Neuronal stem cell (in vitro differentiated cells): ENCODE measurements around the gene MYDGF.

Source experiments
- DNase-seq: peaks from one replicate; pipeline ENCODE4 v3.0.0-alpha.2; 2013; ENCODE audit warnings: low spot score
- H2AFZ ChIP-seq: one replicate; pipeline ENCODE4 v1.6.1; 2013; ENCODE audit warnings: mild to moderate bottlenecking, low read length, inconsistent platforms
- H2AK5ac ChIP-seq: 2 replicates; pipeline ENCODE4 v1.6.1; 2013; ENCODE audit warnings: low read depth, mild to moderate bottlenecking, inconsistent platforms, low read length, moderate library complexity, mixed read lengths
- H2BK120ac ChIP-seq: 2 replicates; pipeline ENCODE4 v1.6.1; 2013; ENCODE audit warnings: low read depth, mild to moderate bottlenecking, inconsistent platforms, low read length, moderate library complexity, mixed read lengths
- H2BK12ac ChIP-seq: one replicate; pipeline ENCODE4 v1.6.1; 2013; ENCODE audit warnings: low read length, inconsistent platforms
- H2BK15ac ChIP-seq: 2 replicates; pipeline ENCODE4 v1.6.1; 2013; ENCODE audit warnings: mild to moderate bottlenecking, low read length, inconsistent platforms, mixed read lengths
- H2BK5ac ChIP-seq: one replicate; pipeline ENCODE4 v1.6.1; 2013; ENCODE audit warnings: inconsistent platforms, mild to moderate bottlenecking, low read length, moderate library complexity
- H3K14ac ChIP-seq: one replicate; pipeline ENCODE4 v1.6.1; 2013; ENCODE audit warnings: low read length, inconsistent platforms
- H3K18ac ChIP-seq: 2 replicates; pipeline ENCODE4 v1.6.1; 2013; ENCODE audit warnings: low read length, inconsistent platforms
- H3K23ac ChIP-seq: 2 replicates; pipeline ENCODE4 v1.6.1; 2013; ENCODE audit warnings: low read depth, mild to moderate bottlenecking, mixed read lengths, low read length, inconsistent platforms; ENCODE audit not compliant: poor library complexity
- H3K27ac ChIP-seq: replicated peaks from 3 replicates; pipeline ENCODE4 v1.5.1; 2013; ENCODE audit warnings: low read length, inconsistent platforms
- H3K27me3 ChIP-seq, 3 experiments: 2 replicates each; pipeline ENCODE4 v1.6.1; 2013; ENCODE audit warnings: low read length in 3 of 3, mild to moderate bottlenecking in 2 of 3, inconsistent platforms in 1 of 3, low read depth in 1 of 3, mixed read lengths in 1 of 3, moderate library complexity in 1 of 3; ENCODE audit not compliant: control insufficient read depth in 3 of 3, insufficient read depth in 3 of 3
- H3K36me3 ChIP-seq, 2 donors: replicated peaks in 1 of 2; 2 replicates each; pipeline ENCODE4 v1.6.1; 2013; ENCODE audit warnings: low read length in 2 of 2; ENCODE audit not compliant: control insufficient read depth in 2 of 2, insufficient read depth in 2 of 2
- H3K4ac ChIP-seq: 2 replicates; pipeline ENCODE4 v1.6.1; 2013; ENCODE audit warnings: inconsistent platforms, mild to moderate bottlenecking, low read length, moderate library complexity
- H3K4me1 ChIP-seq, 2 donors: 1 replicate in 1 of 2; 2 replicates in 1 of 2; pipeline ENCODE4 v1.6.1; 2013; ENCODE audit warnings: low read length in 2 of 2, low read depth in 1 of 2; ENCODE audit not compliant: control insufficient read depth in 2 of 2, insufficient read depth in 1 of 2
- H3K4me2 ChIP-seq: one replicate; pipeline ENCODE4 v1.6.1; 2013; ENCODE audit warnings: mild to moderate bottlenecking, low read length, inconsistent platforms; ENCODE audit not compliant: insufficient read depth, poor library complexity, severe bottlenecking
- H3K4me3 ChIP-seq, 2 donors: 2 replicates each; pipeline ENCODE4 v1.5.1; 2013; ENCODE audit warnings: low read length in 2 of 2, mild to moderate bottlenecking in 2 of 2, inconsistent platforms in 1 of 2, moderate library complexity in 1 of 2
- H3K79me1 ChIP-seq: one replicate; pipeline ENCODE4 v1.6.1; 2013; ENCODE audit warnings: low read depth, mild to moderate bottlenecking, inconsistent platforms, low read length, moderate library complexity
- H3K9ac ChIP-seq: one replicate; pipeline ENCODE4 v1.6.1; 2013; ENCODE audit warnings: mild to moderate bottlenecking, low read depth, low read length, inconsistent platforms; ENCODE audit not compliant: poor library complexity
- H3K9me3 ChIP-seq, 2 donors: replicated peaks in 1 of 2; 2 replicates each; pipeline versions ENCODE3 to v1.6.1; 2013; ENCODE audit warnings: low read length in 2 of 2, mild to moderate bottlenecking in 2 of 2, inconsistent platforms in 1 of 2, low read depth in 1 of 2, mixed read lengths in 1 of 2, moderate library complexity in 1 of 2; ENCODE audit not compliant: control insufficient read depth in 2 of 2, insufficient read depth in 1 of 2
- H4K8ac ChIP-seq: one replicate; pipeline ENCODE4 v1.6.1; 2013; ENCODE audit warnings: low read depth, mild to moderate bottlenecking, inconsistent platforms, low read length, moderate library complexity
- H4K91ac ChIP-seq: one replicate; pipeline ENCODE4 v1.6.1; 2013; ENCODE audit warnings: low read length, low read depth, mild to moderate bottlenecking, inconsistent platforms; ENCODE audit not compliant: poor library complexity
- WGBS, 2 donors: extraction: QIAGEN DNeasy Blood & Tissue Kit; methylation state at CpG; one replicate each; pipeline ENCODE4 v1.1.7; 2013; ENCODE audit warnings: missing lambda C conversion rate in 2 of 2, mixed read lengths in 1 of 2; ENCODE audit not compliant: insufficient read length in 2 of 2, insufficient replicate concordance in 1 of 2; ENCODE audit errors: extremely low coverage in 2 of 2; 5-methylcytosine and 5-hydroxymethylcytosine counted together

The MYDGF gene

GRCh38 chr19:4687396-4687795 is 17.3 kb upstream of the MYDGF start:
- no peak overlapping the region for H3K14ac ChIP-seq

GRCh38 chr19:4686700-4687099 is 16.6 kb upstream of the MYDGF start:
- H4K91ac ChIP-seq, result no peak overlapping the region
- no peak overlapping the region for H3K4me3 ChIP-seq
- no peak overlapping the region for H3K18ac ChIP-seq
- H3K79me1 ChIP-seq, result peaks cover 4% of the 10 kb centered on the region
- no peak overlapping the region for H3K4me2 ChIP-seq
- H2AK5ac ChIP-seq, result no peak overlapping the region
- no peak overlapping the region for H3K27ac ChIP-seq
- no peak overlapping the region for H3K23ac ChIP-seq
- H2BK15ac ChIP-seq, result no peak overlapping the region
- WGBS, 2 donors, result no CpG with 5 or more reads among the region's 10 CpGs
- no peaks in the 10 kb centered on the region for H3K9me3 ChIP-seq
- no peak overlapping the region for H2BK5ac ChIP-seq
- no peak for DNase-seq
- H3K36me3 ChIP-seq, result peaks cover 31 to 77% of the 10 kb centered on the region in 2 donors
- no peak overlapping the region for H4K8ac ChIP-seq
- H3K4ac ChIP-seq, result no peak overlapping the region
- no peak overlapping the region for H2AFZ ChIP-seq
- H3K4me1 ChIP-seq, result no peaks in the 10 kb centered on the region
- no peaks in the 10 kb centered on the region for H3K27me3 ChIP-seq
- H3K14ac ChIP-seq, result peak overlapping the region; percentile 63
- H2BK120ac ChIP-seq, result no peak overlapping the region
- H2BK12ac ChIP-seq, result peak overlapping the region; percentile 66
- H3K9ac ChIP-seq, result no peak overlapping the region

More at GRCh38 chr19:4687396-4687795, 17.3 kb upstream of the MYDGF start:
- H2BK120ac ChIP-seq, result no peak overlapping the region
- no peak overlapping the region for H3K4me2 ChIP-seq
- H2AFZ ChIP-seq, result no peak overlapping the region
- H3K4ac ChIP-seq, result no peak overlapping the region
- H3K27me3 ChIP-seq, result no peaks in the 10 kb centered on the region
- no peak overlapping the region for H2BK15ac ChIP-seq
- no peak overlapping the region for H3K27ac ChIP-seq
- H3K9ac ChIP-seq, result no peak overlapping the region
- no peaks in the 10 kb centered on the region for H3K9me3 ChIP-seq
- H3K23ac ChIP-seq, result no peak overlapping the region
- no peak overlapping the region for H2BK12ac ChIP-seq
- DNase-seq, result no peak
- H3K4me1 ChIP-seq, result no peaks in the 10 kb centered on the region
- peaks cover 4% of the 10 kb centered on the region for H3K79me1 ChIP-seq
- WGBS, 2 donors, result no CpG with 5 or more reads among the region's 11 CpGs
- peaks cover 36 to 79% of the 10 kb centered on the region in 2 donors for H3K36me3 ChIP-seq
- H3K4me3 ChIP-seq, result no peak overlapping the region
- no peak overlapping the region for H3K18ac ChIP-seq
- H4K8ac ChIP-seq, result no peak overlapping the region
- H2AK5ac ChIP-seq, result no peak overlapping the region
- H2BK5ac ChIP-seq, result no peak overlapping the region
- H4K91ac ChIP-seq, result no peak overlapping the region

DNA sequence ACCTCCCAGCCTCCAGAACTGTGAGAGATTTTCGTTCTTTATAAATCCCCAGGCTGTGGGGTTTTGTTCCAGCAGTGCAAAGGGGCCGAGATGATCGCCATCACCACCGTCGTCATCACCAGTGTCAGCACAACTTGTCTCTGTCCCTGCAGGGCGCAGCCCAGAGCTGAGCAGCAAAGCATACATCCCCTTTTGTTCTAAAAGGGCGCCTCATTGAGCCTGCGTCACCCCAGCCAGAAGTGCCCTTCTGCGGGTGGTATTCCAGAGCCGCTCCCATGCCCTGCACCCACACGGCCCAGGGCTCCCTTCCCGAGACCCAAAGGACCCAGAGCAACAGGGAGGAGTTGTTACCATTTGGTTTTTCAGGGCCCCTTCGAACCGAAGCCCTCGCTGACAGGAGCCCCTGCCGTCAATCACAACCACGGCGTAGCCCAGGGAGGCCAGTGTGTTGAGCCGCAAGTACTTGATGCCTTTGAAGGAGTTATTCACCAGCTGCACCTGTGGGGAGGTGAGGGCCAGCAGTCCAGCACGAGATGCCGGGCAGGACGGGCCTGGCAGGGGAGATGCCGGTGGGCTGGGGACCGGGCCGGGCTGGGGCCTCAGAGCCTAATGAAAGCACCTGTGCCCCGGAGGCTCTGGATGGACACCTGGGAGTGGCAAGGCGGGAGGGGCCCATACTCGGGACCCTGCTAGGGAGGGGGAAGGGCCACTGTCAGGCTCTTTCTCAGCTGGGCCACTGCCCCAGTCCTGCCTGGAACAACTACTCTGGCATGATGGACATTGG is 14.4 kb upstream of the MYDGF start:
- Histone ChIP-seq H2BK120ac (no peak overlapping the region), H4K8ac (no peak overlapping the region), H3K27me3 (no peaks in the 10 kb centered on the region), H3K4me3 (no peak overlapping the region), H3K27ac (no peak overlapping the region), H3K14ac (no peak overlapping the region), H2BK15ac (no peak overlapping the region), H2BK5ac (peak overlapping the region; percentile 24), H3K4ac (no peak overlapping the region), H3K36me3 (peaks cover 20 to 77% of the 10 kb centered on the region in 2 donors), H3K79me1 (peaks cover 2% of the 10 kb centered on the region), H2AFZ (no peak overlapping the region), H2AK5ac (no peak overlapping the region), H3K23ac (no peak overlapping the region), H3K4me1 (no peaks in the 10 kb centered on the region), H3K18ac (no peak overlapping the region), H3K9me3 (no peaks in the 10 kb centered on the region), H4K91ac (no peak overlapping the region), H2BK12ac (peak overlapping the region; percentile 10), H3K9ac (peak overlapping the region; percentile 44), H3K4me2 (no peak overlapping the region)
- WGBS, 2 donors, result no CpG with 5 or more reads among the region's 28 CpGs
- no peak for DNase-seq

GRCh38 chr19:4682417-4683200 is 12.5 kb upstream of the MYDGF start:
- WGBS, 2 donors, result no CpG with 5 or more reads among the region's 45 CpGs
- Histone ChIP-seq H2BK5ac (no peak overlapping the region), H2BK120ac (no peak overlapping the region), H2AK5ac (peak overlapping the region; percentile 10), H3K27ac (no peak overlapping the region), H3K18ac (no peak overlapping the region), H2AFZ (no peak overlapping the region), H3K4me3 (no peak overlapping the region), H3K4ac (no peak overlapping the region), H4K91ac (no peak overlapping the region), H3K23ac (peak overlapping the region; percentile 17), H3K9me3 (no peaks in the 10 kb centered on the region), H3K36me3 (peaks cover 10 to 70% of the 10 kb centered on the region in 2 donors), H2BK15ac (no peak overlapping the region), H3K27me3 (no peaks in the 10 kb centered on the region), H3K4me1 (no peaks in the 10 kb centered on the region), H3K9ac (no peak overlapping the region), H3K79me1 (peaks cover 2% of the 10 kb centered on the region), H4K8ac (no peak overlapping the region), H3K4me2 (no peak overlapping the region), H2BK12ac (no peak overlapping the region), H3K14ac (no peak overlapping the region)
- no peak for DNase-seq
